CD14-positive monocyte (primary cell): Measurements from ENCODE around the gene SLC25A33. TPM values are rescaled to one million over a fixed set of nuclear protein-coding genes. Genes with fewer than 3 reads are reported as not detected.

Experiments used
- DNase-seq, 3 donors: peaks; one replicate each; pipeline ENCODE4 v3.0.0-alpha.2; 2011 to 2022
- H2AFZ ChIP-seq: 2 replicates; pipeline ENCODE4 v1.6.0; 2012; ENCODE audit warnings: mild to moderate bottlenecking, low read depth, low read length, inconsistent platforms; ENCODE audit not compliant: insufficient read depth, poor library complexity, severe bottlenecking
- H3K27ac ChIP-seq, 2 donors: 1 replicate in 1 of 2; 2 replicates in 1 of 2; pipeline ENCODE4 v1.5.1; 2012 to 2013; ENCODE audit warnings: low read length in 2 of 2, control low read depth in 1 of 2, inconsistent platforms in 1 of 2, low read depth in 1 of 2, mild to moderate bottlenecking in 1 of 2
- H3K27me3 ChIP-seq, 2 donors: one replicate each; pipeline versions ENCODE4 v1.6.0 to v1.6.1; 2011 to 2013; ENCODE audit warnings: low read length in 2 of 2; ENCODE audit not compliant: control insufficient read depth in 2 of 2, insufficient read depth in 2 of 2
- H3K36me3 ChIP-seq, 2 donors: replicated peaks in 1 of 2; 1 replicate in 1 of 2; 2 replicates in 1 of 2; pipeline versions ENCODE4 v1.5.1 to v1.6.1; 2012 to 2013; ENCODE audit warnings: low read length in 2 of 2, control low read depth in 1 of 2, inconsistent platforms in 1 of 2, mild to moderate bottlenecking in 1 of 2; ENCODE audit not compliant: insufficient read depth in 2 of 2, control insufficient read depth in 1 of 2
- H3K4me1 ChIP-seq, 2 donors: 1 replicate in 1 of 2; 2 replicates in 1 of 2; pipeline versions ENCODE4 v1.5.1 to v1.6.1; 2012 to 2013; ENCODE audit warnings: low read length in 2 of 2, control low read depth in 1 of 2, inconsistent platforms in 1 of 2, mild to moderate bottlenecking in 1 of 2, moderate library complexity in 1 of 2; ENCODE audit not compliant: insufficient read depth in 2 of 2, control insufficient read depth in 1 of 2
- H3K4me2 ChIP-seq: replicated peaks from 2 replicates; pipeline ENCODE3; 2012; ENCODE audit warnings: low read length, moderate library complexity, mild to moderate bottlenecking; ENCODE audit not compliant: poor library complexity, severe bottlenecking; ENCODE audit errors: extremely low read depth
- H3K4me3 ChIP-seq, 3 experiments: fragments of 200-600 bp in 1 of 3; sonication (generic) in 1 of 3; replicated peaks in 1 of 3; 1 replicate in 2 of 3; 2 replicates in 1 of 3; pipeline ENCODE4 v1.5.1; 2011 to 2013; ENCODE audit warnings: low read length in 3 of 3, mild to moderate bottlenecking in 3 of 3, control low read depth in 2 of 3, low read depth in 2 of 3, inconsistent platforms in 1 of 3, moderate library complexity in 1 of 3
- H3K79me2 ChIP-seq: 2 replicates; pipeline ENCODE4 v1.6.0; 2012; ENCODE audit warnings: mild to moderate bottlenecking, control low read depth, inconsistent platforms, low read length, moderate library complexity; ENCODE audit not compliant: insufficient read depth
- H3K9ac ChIP-seq: 2 replicates; pipeline ENCODE4 v1.6.0; 2017; ENCODE audit warnings: low read length, mild to moderate bottlenecking; ENCODE audit not compliant: insufficient read depth, poor library complexity, severe bottlenecking
- H3K9me3 ChIP-seq, 2 donors: replicated peaks in 1 of 2; 1 replicate in 1 of 2; 2 replicates in 1 of 2; pipeline versions ENCODE4 v1.5.1 to v1.6.1; 2012 to 2013; ENCODE audit warnings: low read length in 2 of 2, control low read depth in 1 of 2; ENCODE audit not compliant: control insufficient read depth in 1 of 2, insufficient read depth in 1 of 2
- H4K20me1 ChIP-seq: 2 replicates; pipeline ENCODE4 v1.6.0; 2012; ENCODE audit warnings: mild to moderate bottlenecking, low read length, control low read depth, moderate library complexity; ENCODE audit not compliant: insufficient read depth
- H3K27ac Mint-ChIP-seq, 7 donors: one replicate each; pipeline ENCODE4 v1.8.0; 2020; ENCODE audit warnings: mild to moderate bottlenecking in 7 of 7, mixed read lengths in 7 of 7, moderate library complexity in 6 of 7, inconsistent platforms in 2 of 7
- H3K27me3 Mint-ChIP-seq, 3 donors: one replicate each; pipeline ENCODE4 v1.8.0; 2021 to 2022; ENCODE audit warnings: low read depth in 3 of 3, mild to moderate bottlenecking in 3 of 3, mixed read lengths in 3 of 3, moderate library complexity in 3 of 3, inconsistent platforms in 1 of 3
- H3K36me3 Mint-ChIP-seq, 2 donors: one replicate each; pipeline ENCODE4 v1.8.0; 2020; ENCODE audit warnings: mixed read lengths in 2 of 2, inconsistent platforms in 1 of 2, mild to moderate bottlenecking in 1 of 2
- H3K4me1 Mint-ChIP-seq: one replicate; pipeline ENCODE4 v1.8.0; 2020; ENCODE audit warnings: mild to moderate bottlenecking, mixed read lengths
- H3K4me3 Mint-ChIP-seq, 2 donors: one replicate each; pipeline ENCODE4 v1.8.0; 2020; ENCODE audit warnings: mild to moderate bottlenecking in 2 of 2, mixed read lengths in 2 of 2, moderate library complexity in 1 of 2
- H3K9me3 Mint-ChIP-seq, 7 donors: one replicate each; pipeline ENCODE4 v1.8.0; 2020 to 2022; ENCODE audit warnings: mixed read lengths in 7 of 7, mild to moderate bottlenecking in 6 of 7, moderate library complexity in 6 of 7, inconsistent platforms in 2 of 7
- CTCF ChIP-seq: fragments of 200-600 bp; IDR thresholded peaks from one replicate; pipeline ENCODE4 v1.8.0; 2022; ENCODE audit warnings: antibody characterized with exemption, mild to moderate bottlenecking
- WGBS: methylation state at CpG from one replicate; pipeline ENCODE4 v1.1.5; 2013; ENCODE audit warnings: missing lambda C conversion rate; ENCODE audit not compliant: insufficient coverage; 5-methylcytosine and 5-hydroxymethylcytosine counted together
- intact Hi-C, 2 donors: fragments of 100-400 bp; cut with micrococcal nuclease; formaldehyde crosslinking; loops; one replicate each; pipeline versions ENCODE4 v1.15.0 to v1.15.1; 2023
- polyA plus RNA-seq, 3 donors: library from polyadenylated mRNA; depleted of rRNA in 1 of 3; unstranded in 2 of 3; stranded (reverse) in 1 of 3; fragments of 300-500 nt in 2 of 3; fragments of >200 nt in 1 of 3; fragmentation: Illumina TruSeq in 2 of 3; gene quantifications; 1 replicate in 2 of 3; 2 replicates in 1 of 3; pipeline ENCODE4 v1.2.3, GENCODE V29; 2012 to 2021

The SLC25A33 gene
- polyA plus RNA-seq, 3 donors: 2.3 to 6.4 (median 4.4) TPM

GRCh38 chr1:9634582-9634981, 95.3 kb downstream of the SLC25A33 start:
- Histone ChIP-seq H3K27me3 (no peaks in the 10 kb centered on the region), H3K4me1 (peaks cover 49 to 62% of the 10 kb centered on the region in 2 donors), H3K9ac (no peak overlapping the region), H4K20me1 (no peaks in the 10 kb centered on the region), H3K79me2 (peaks cover 38% of the 10 kb centered on the region), H3K9me3 (peaks cover 0 to 3% of the 10 kb centered on the region in 2 donors), H3K4me2 (no peak overlapping the region), H2AFZ (no peak overlapping the region), H3K27ac (no peak overlapping the region), H3K4me3 (no peak overlapping the region), H3K36me3 (no peaks in the 10 kb centered on the region)
- intact Hi-C loops: no loop called here
- peaks cover 0 to 9% (median 3%) of the 10 kb centered on the region in 7 donors for H3K9me3 Mint-ChIP-seq
- no peak overlapping the region for H3K27ac Mint-ChIP-seq
- no peak overlapping the region for H3K4me3 Mint-ChIP-seq
- DNase-seq: no peak
- peaks cover 0 to 5% (median 5%) of the 10 kb centered on the region in 3 donors for H3K27me3 Mint-ChIP-seq
- peaks cover 47% of the 10 kb centered on the region for H3K4me1 Mint-ChIP-seq
- TF ChIP-seq CTCF: no peak
- peaks cover 6% of the 10 kb centered on the region in 2 donors for H3K36me3 Mint-ChIP-seq
- WGBS: 89% methylated on average over 1 of the region's 2 CpGs

Other genes with a start within 250 kb of the SLC25A33 start
- 1 to 10 TPM in 1 of 3 donors, under 1 TPM in 2; 0.15 to 1.2 (median 0.29) TPM for gene SPSB1, start 246.6 kb upstream of the SLC25A33 start, polyA plus RNA-seq
- gene TMEM201, start 49.4 kb downstream of the SLC25A33 start, polyA plus RNA-seq: 1 to 10 TPM in 1 of 3 donors, under 1 TPM in 2; 0.37 to 3.7 (median 0.37) TPM
- 100 to 1,000 TPM in 1 of 3 donors, 10 to 100 TPM in 2; 33.2 to 120 (median 52.2) TPM for gene PIK3CD, start 112.3 kb downstream of the SLC25A33 start, polyA plus RNA-seq